UCSD-AML1 (cell line): ENCODE data around the gene MBD6.
"Not testable (repeated sequence)": the region's sequence is repeated elsewhere in the genome, so short reads cannot be mapped to it uniquely, and the experiment has no call there.

Experiments
- DNase-seq: peaks from one replicate; lab custom pipeline; 2025; ENCODE audit not compliant: unreplicated experiment; lab: John Stamatoyannopoulos, UW

MBD6 gene

DNA sequence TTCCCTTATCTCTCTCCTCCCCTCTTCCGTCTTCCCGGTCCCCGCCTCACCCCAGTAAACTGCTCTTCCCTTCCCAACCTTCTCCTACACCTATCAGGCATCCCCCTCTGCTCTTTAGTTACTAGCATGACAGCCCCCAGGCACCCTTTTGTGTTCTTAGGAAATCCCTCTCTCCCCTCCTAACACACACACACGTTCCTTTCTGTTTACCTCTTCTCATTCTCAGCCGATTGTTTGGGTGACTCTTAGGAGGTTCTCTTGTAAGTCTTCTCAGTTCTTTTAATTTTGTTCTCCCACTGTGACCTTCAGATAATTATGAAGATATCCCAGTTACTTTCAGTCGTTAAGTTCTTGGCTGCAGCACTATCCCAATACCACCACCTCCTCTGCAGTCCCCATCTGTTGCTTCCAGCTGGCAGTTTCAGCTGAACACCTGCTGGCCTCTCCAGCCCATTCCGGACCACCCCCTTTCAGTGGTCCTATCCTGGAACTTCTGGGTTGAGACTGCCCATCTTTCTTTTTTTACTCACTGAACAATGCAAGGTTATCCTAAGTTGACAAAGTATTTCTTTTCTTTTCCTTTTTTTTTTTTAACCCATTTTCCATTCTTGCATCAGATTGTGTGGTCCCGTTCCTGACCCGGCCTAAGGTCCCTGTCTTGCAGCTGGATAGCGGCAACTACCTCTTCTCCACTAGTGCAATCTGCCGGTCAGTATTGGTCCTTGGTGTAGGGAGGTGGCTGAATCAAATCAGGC, 34.0 kb upstream of the MBD6 start:
- DNase-seq = no peak

DNA sequence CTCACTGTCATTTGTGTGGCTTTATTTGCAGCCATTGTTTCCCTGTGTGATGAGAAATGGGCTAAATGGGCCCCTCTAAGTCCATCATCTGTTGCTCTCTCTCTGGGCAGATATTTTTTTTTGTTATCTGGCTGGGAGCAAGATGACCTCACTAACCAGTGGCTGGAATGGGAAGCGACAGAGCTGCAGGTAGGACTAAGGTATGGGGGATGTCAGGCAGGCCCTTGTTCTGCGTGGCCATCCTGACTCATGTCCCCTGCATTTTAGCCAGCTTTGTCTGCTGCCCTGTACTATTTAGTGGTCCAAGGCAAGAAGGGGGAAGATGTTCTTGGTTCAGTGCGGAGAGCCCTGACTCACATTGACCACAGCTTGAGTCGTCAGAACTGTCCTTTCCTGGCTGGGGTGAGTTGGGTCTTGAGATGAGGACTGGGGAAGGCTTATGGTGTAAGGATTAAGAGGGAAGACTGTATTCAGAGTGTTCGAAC, 33.4 kb upstream of the MBD6 start:
- no peak for DNase-seq

DNA sequence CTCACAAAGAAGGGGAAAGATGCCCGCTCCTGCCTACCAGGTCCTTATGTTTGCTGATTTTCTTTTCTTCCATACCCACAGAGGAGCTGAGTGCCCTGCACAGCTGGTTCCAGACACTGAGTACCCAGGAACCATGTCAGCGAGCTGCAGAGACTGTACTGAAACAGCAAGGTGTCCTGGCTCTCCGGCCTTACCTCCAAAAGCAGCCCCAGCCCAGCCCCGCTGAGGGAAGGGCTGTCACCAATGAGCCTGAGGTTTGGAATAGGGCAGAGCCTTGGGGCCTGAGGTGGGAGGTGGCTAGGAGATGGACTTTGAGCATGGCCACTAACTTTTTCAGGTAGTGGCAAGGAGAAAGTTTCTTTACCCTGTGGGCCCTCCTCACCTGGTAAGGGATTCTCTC, 32.5 kb upstream of the MBD6 start:
- no peak for DNase-seq

DNA sequence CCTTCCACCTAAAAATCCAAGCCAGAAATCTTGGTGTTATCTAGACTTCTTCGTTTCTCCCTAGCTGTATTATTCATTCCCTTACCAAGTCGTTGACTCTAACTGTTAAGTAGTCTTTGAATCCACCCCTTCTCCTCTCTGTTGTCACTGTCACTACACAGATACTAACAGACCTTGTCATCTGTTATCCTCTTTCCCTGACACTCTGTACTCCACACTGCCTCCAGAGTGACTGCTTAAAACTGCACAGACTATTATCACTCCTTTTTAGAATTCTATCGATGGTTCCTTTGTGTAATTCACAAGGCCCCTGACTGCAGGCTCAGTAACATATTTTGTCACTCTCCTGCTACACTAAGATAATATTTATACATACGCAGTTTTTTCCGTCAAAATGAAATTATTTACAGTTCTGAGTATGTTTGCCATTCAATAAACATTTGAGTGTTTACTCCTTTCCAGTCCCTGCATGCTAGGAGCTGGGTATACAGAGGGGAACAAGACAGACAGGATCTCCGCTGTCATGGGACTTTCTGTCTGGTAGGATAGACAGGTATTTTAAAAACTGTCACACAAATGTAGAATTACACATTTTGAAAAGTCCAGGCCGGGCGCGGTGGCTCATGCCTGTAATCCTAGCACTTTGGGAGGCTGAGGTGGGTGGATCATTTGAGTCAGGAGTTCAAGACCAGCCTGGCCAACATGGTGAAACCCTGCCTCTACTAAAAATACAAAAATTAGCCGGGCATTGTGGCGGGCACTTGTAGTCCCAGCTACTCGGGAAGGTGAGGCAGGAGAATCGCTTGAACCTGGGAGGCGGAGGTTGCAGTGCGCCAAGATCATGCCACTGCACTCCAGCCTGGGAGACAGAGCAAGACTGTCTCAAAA, 31.0 kb upstream of the MBD6 start:
- no peak for DNase-seq

DNA sequence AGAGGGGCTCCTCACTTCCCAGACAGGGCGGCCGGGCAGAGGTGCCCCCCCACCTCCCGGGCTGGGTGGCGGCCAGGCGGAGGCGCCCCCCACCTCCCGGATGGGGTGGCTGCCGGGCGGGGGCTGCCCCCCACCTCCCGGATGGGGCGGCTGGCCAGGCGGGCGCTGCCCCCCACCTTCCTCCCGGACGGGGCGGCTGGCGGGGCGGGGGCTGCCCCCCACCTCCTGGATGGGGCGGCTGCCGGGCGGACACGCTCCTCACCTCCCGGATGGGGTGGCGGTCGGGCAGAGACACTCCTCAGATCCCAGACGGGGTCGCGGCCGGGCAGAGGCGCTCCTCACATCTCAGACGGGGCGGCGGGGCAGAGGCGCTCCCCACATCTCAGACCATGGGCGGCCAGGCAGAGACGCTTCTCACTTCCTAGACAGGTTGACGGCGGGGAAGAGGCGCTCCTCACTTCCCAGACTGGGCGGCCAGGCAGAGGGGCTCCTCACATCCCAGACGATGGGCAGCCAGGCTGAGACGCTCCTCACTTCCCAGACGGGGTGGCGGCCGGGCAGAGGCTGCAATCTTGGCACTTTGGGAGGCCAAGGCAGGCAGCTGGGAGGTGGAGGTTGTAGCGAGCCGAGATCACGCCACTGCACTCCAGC, 27.4 kb upstream of the MBD6 start:
- DNase-seq = not testable (repeated sequence)

DNA sequence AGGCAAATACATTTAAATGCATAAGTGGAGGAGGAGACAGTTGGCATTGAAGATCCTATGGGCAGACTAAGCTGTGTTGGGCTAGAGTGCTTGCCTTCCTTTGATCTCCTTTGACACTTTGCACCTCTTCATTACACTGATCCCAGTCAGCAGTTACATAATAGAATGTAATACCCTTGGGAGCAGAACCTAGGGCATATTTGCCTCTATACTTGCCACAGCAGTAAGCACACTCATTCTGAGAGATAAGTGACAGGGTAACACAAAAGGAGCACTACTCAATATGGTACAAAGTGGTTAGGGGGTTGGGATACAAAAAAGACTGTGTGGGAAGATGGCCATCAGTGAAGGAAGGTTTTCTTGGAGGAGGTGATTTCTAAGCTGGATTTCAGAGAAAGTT, 25.8 kb upstream of the MBD6 start:
- DNase-seq = no peak

DNA sequence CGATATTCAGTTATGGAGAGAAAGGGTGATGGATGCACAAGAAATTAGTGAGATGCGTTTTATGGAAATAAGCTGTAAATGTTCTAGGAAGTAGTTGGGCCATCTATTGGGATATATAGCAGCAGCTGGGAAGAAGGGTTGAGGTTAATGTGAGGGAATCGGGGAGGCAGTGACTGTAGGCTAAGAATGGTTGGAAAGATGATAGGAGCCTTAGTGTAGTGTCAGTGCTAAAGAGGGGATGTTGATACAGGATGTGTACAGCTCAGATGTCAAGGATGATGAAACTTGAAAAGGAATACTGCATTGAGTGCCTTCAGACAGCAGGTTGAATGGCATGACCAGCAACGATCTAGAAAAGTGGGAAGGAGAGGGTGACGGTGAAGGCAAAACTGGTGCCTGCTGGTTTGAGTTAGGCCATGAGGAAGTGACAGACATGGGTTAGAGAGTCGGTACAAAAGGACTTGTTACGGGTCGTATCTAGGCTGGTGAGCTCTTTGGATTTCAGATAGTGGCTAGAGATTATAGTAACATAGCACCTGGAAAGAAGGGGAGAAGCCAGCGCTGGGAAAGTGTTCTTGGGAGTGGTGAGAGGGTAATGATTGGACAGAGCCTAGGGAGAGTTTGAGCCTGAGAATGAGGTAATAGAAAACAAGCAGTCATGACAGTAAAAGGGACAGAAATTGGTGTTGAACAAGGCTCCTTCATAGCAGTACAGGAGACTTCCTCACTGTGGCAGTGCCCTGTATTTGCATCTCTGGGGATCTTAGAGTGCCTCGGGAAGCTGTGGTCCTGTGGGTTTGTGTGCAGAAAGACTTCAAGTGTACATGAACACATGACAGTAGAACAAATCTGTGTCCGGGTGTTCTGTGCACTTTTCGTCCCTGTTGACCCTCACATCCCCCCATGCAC, 25.1 kb upstream of the MBD6 start:
- no peak for DNase-seq

- no peak for DNase-seq
Measured at GRCh38 chr12:57498132-57498502, 24.5 kb upstream of the MBD6 start.

GRCh38 chr12:57498571-57498970, 24.1 kb upstream of the MBD6 start:
- no peak for DNase-seq

GRCh38 chr12:57500213-57500612, 22.4 kb upstream of the MBD6 start:
- no peak for DNase-seq

- not testable (repeated sequence) for DNase-seq
Measured at GRCh38 chr12:57502311-57502969, 20.2 kb upstream of the MBD6 start.

DNA sequence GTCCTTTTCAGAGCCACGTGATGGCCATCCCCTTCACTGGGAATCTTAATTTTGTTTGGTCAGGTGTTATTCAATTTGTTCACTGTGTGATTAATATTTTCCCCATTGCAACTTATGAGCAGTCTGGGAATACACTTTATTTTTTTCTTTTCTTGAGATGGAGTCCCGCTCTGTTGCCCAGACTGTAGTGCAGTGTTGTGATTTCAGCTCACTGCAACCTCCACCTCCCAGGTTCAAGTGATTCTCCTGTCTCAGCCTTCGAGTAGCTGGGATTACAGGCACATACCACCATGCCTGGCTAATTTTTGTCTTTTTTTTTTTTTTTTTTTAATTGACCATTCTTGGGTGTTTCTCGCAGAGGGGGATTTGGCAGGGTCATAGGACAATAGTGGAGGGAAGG, 16.1 kb upstream of the MBD6 start:
- DNase-seq = not testable (repeated sequence)

DNA sequence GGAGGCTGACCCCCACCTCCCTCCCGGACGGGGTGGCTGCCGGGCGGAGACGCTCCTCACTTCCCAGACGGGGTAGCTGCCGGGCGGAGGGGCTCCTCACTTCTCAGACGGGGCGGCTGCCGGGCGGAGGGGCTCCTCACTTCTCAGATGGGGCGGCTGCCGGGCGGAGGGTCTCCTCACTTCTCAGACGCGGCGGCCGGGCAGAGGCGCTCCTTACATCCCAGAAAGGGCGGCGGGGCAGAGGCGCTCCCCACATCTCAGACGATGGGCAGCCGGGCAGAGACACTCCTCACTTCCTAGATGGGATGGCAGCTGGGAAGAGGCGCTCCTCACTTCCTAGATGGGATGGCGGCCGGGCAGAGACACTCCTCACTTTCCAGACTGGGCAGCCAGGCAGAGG, 14.8 kb upstream of the MBD6 start:
- DNase-seq = not testable (repeated sequence)

DNA sequence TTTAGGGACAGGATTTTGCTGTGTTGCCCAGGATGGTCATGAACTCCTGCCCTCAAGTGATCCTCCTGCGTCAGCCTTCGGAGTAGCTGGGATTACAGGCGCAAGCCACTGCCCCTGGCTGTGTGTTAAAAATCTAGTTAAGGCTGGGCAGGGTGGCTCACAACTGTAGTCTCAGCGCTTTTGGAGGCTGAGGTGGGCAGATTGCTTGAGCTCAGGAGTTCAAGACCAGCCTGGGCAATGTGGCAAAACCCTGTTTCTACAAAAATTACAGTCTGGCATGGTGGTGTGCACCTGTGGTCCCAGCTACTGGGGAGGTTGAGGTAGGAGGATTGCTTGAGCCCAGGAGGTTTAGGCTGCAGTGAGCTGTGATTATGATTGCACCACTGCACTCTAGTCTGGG, 11.5 kb upstream of the MBD6 start:
- no peak for DNase-seq

DNA sequence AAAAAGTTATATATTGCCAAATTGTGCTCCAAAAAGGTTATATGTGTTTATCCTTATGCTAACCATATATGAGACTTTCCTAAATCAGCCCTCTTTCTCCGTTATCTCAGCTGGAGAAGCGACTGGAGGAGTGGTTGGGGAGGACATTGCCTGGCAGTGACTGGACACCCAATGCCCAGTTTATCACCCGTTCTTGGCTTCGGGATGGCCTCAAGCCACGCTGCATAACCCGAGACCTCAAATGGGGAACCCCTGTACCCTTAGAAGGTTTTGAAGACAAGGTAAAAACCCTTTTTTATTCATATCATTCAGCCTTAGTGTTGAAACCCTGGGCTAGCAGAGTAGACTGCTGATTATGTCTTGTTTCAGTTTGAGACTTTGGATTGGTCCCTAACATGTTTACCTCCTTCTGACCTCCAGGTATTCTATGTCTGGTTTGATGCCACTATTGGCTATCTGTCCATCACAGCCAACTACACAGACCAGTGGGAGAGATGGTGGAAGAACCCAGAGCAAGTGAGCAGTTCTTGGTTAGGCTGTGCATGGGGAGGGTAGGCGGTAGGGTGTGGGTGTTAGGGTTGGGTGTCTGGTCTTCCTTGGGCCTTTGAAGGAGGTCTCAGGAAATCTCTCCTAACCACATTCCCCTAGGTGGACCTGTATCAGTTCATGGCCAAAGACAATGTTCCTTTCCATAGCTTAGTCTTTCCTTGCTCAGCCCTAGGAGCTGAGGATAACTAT, 10.9 kb upstream of the MBD6 start:
- no peak for DNase-seq

GRCh38 chr12:57512665-57513064, 10.0 kb upstream of the MBD6 start:
- DNase-seq = no peak

DNA sequence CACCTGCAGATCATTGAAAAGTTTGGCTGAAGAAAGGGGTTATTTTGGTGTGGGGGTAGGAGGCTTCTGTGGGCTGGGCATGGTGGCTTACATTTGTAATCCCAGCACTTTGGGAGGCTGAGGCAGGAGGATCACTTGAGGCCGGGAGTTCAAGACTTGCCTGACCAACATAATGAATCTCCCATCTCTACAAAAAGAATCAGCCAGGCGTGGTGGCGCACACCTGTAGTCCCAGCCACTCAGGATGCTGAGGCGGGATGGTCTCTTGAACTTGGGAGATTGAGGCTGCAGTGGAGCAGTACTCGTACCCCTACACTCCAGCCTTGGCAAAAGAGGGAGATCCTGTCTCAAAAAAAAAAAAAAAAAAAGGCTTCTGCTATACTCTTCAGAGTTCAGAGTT, 9.4 kb upstream of the MBD6 start:
- DNase-seq = no peak

GRCh38 chr12:57513677-57514076, 8.9 kb upstream of the MBD6 start:
- not testable (repeated sequence) for DNase-seq

DNA sequence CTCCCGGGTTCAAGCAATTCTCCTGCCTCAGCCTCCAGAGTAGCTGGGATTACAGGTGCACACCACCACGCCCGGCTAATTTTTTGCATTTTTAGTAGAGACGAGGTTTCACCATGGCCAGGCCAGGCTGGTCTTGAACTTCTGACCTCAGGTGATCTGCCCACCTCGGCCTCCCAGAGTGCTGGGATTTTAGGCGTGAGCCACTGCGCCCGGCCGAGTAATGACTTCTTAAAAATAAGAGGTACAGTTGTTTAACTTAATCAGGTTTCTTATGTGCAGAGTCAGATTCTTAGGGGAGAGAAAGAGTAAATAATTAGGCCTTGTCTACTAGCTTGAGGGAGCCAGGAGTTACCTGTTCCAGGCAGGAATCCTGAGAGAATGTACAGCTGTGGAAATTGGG, 8.4 kb upstream of the MBD6 start:
- DNase-seq = not testable (repeated sequence)
